Tibial artery (tissue), 4 donors: ENCODE results near the gene VSNL1.

Experiments used
- DNase-seq, 2 donors: peaks; one replicate each; pipeline ENCODE4 v3.0.0-alpha.2; 2019
- H3K27ac ChIP-seq, 2 donors: fragments of 200-600 bp; sonication (generic) in 1 of 2; 1 replicate in 1 of 2; 2 replicates in 1 of 2; pipeline ENCODE4 v1.5.1; 2018 to 2019; ENCODE audit warnings: mild to moderate bottlenecking in 1 of 2
- H3K27me3 ChIP-seq, 2 donors: fragments of 200-600 bp; sonication (generic) in 1 of 2; one replicate each; pipeline versions ENCODE4 v1.5.1 to v1.6.0; 2016 to 2019
- H3K36me3 ChIP-seq, 3 donors: fragments of 200-600 bp; sonication (generic) in 2 of 3; one replicate each; pipeline ENCODE4 v1.5.1; 2016 to 2019; ENCODE audit warnings: mild to moderate bottlenecking in 2 of 3
- H3K4me1 ChIP-seq, 4 donors: fragments of 200-600 bp; sonication (generic) in 2 of 4; 1 replicate in 3 of 4; 2 replicates in 1 of 4; pipeline ENCODE4 v1.5.1; 2016 to 2019
- H3K4me3 ChIP-seq, 2 donors: fragments of 200-600 bp; sonication (generic) in 1 of 2; 1 replicate in 1 of 2; 2 replicates in 1 of 2; pipeline ENCODE4 v1.5.1; 2018 to 2019; ENCODE audit warnings: mild to moderate bottlenecking in 2 of 2
- H3K9me3 ChIP-seq, 3 donors: fragments of 200-600 bp; sonication (generic) in 1 of 3; one replicate each; pipeline ENCODE4 v1.5.1; 2016 to 2019
- intact Hi-C: fragments of 100-400 bp; cut with DNase I; formaldehyde crosslinking; loops from one replicate; pipeline ENCODE4 v1.15.0; 2023; ENCODE audit warnings: low total_unique reads
- TF ChIP-seq, protein P1 (sequence below), 2 experiments: fragments of 200-600 bp in 1 of 2; fragments of 450-650 bp in 1 of 2; IDR thresholded peaks; one replicate each; pipeline ENCODE4 v1.5.1; 2017 to 2019; ENCODE audit warnings: antibody characterized with exemption in 2 of 2, mild to moderate bottlenecking in 1 of 2, moderate library complexity in 1 of 2

VSNL1 gene

DNA sequence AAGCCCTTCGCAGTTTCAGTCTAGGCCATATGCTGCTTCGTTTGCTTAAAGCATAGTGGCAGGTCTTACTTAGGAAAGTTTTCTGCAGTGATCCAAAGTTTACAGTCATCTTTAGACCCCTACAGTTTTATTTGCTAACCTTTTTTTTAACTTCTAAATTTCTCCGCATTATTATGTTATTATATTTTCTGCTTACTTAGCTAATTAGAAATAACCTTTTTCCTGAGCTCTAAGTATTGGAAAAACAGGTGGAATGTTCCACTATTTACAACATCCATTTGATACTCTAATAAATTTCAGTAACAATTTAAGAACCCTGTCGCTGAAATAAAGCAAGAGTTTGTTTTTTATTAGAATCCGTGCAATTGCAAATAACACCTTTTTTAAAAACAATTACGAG is 18.2 kb upstream of the VSNL1 start:
- no peaks in the 10 kb centered on the region for H3K27me3 ChIP-seq
- no peak overlapping the region for H3K27ac ChIP-seq
- TF ChIP-seq, protein P1, sequence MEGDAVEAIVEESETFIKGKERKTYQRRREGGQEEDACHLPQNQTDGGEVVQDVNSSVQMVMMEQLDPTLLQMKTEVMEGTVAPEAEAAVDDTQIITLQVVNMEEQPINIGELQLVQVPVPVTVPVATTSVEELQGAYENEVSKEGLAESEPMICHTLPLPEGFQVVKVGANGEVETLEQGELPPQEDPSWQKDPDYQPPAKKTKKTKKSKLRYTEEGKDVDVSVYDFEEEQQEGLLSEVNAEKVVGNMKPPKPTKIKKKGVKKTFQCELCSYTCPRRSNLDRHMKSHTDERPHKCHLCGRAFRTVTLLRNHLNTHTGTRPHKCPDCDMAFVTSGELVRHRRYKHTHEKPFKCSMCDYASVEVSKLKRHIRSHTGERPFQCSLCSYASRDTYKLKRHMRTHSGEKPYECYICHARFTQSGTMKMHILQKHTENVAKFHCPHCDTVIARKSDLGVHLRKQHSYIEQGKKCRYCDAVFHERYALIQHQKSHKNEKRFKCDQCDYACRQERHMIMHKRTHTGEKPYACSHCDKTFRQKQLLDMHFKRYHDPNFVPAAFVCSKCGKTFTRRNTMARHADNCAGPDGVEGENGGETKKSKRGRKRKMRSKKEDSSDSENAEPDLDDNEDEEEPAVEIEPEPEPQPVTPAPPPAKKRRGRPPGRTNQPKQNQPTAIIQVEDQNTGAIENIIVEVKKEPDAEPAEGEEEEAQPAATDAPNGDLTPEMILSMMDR (IDR thresholded peaks at IDR 0.05) = no peak
- H3K4me3 ChIP-seq = no peak overlapping the region
- H3K9me3 ChIP-seq = no peaks in the 10 kb centered on the region
- H3K36me3 ChIP-seq = no peaks in the 10 kb centered on the region
- intact Hi-C loops = no loop called here
- peaks cover 0 to 8% (median 3%) of the 10 kb centered on the region in 4 donors for H3K4me1 ChIP-seq
- DNase-seq = no peak

DNA sequence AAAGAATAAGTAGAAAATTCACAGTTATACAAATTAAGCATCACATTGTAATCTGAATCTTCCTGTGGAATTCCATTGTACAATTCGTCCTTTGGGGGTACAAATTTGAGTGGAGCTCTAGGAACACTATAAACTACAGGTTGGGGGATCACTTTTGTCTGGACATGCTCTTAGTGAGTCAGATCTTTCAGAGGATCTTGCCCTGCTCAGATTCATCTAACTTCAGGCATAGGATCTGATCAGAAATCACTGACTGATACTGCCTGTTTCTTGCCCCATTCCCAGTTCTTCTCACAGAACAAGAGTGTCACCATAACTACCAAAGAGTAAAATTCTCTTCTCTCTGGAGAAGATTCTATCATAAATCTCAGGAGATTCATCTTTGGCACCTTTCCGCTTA is 10.7 kb upstream of the VSNL1 start:
- Histone ChIP-seq H3K4me1 (no peaks in the 10 kb centered on the region), H3K36me3 (no peaks in the 10 kb centered on the region), H3K27ac (no peak overlapping the region), H3K9me3 (no peaks in the 10 kb centered on the region), H3K27me3 (peaks cover 0 to 4% of the 10 kb centered on the region in 2 donors), H3K4me3 (no peak overlapping the region)
- TF ChIP-seq, protein P1 (IDR thresholded peaks at IDR 0.05) = no peak
- no peak for DNase-seq
- intact Hi-C loops = no loop called here

DNA sequence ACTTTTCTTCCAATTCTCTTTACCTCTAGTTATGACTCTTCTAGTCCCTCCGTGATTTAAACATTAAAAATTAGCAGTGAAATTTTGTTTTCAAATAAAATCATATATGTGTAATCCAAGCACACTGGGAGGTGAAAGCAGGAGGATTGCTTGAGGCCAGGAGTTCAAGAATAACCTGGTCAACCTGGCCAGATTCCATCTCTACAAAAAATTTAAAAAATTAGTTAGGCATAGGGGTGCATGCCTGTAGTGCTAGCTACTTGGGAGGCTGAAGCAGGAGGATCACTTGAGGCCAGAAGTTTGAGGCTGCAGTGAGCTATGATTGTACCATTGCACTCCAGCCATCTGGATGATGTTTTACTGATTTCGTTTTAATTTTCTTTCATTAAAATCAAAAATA is 7.0 kb upstream of the VSNL1 start:
- TF ChIP-seq, protein P1 (IDR thresholded peaks at IDR 0.05) = no peak
- intact Hi-C loops = no loop called here

DNA sequence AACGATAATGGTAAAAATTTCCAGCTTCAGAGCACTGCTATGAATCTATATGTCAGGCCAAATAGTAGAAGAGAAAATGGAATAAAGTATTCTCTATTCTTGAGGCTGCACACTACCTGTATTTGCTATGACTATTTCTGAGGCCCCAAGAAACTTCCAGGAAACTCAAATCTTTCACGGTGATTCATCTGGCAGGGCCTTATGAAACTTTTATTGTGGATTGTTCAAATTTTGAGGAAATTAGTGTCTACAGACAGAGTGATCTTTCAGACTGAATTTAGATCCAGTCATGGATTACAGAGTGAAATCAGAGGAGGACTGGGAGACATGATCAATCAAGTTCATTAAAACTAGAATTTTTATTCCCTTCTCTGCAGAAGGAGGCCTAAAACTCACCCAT is 4.1 kb upstream of the VSNL1 start:
- TF ChIP-seq, protein P1 (IDR thresholded peaks at IDR 0.05) = no peak
- intact Hi-C loops = no loop called here
- peaks cover 0 to 7% of the 10 kb centered on the region in 2 donors for H3K27me3 ChIP-seq

More for the DNA sequence above, 7.0 kb upstream of the VSNL1 start:
- DNase-seq = no peak
- Histone ChIP-seq H3K27me3 (peaks cover 0 to 6% of the 10 kb centered on the region in 2 donors), H3K27ac (no peak overlapping the region), H3K4me3 (no peak overlapping the region), H3K4me1 (peaks cover 0 to 5% (median 1%) of the 10 kb centered on the region in 4 donors), H3K36me3 (no peaks in the 10 kb centered on the region), H3K9me3 (no peaks in the 10 kb centered on the region)

DNA sequence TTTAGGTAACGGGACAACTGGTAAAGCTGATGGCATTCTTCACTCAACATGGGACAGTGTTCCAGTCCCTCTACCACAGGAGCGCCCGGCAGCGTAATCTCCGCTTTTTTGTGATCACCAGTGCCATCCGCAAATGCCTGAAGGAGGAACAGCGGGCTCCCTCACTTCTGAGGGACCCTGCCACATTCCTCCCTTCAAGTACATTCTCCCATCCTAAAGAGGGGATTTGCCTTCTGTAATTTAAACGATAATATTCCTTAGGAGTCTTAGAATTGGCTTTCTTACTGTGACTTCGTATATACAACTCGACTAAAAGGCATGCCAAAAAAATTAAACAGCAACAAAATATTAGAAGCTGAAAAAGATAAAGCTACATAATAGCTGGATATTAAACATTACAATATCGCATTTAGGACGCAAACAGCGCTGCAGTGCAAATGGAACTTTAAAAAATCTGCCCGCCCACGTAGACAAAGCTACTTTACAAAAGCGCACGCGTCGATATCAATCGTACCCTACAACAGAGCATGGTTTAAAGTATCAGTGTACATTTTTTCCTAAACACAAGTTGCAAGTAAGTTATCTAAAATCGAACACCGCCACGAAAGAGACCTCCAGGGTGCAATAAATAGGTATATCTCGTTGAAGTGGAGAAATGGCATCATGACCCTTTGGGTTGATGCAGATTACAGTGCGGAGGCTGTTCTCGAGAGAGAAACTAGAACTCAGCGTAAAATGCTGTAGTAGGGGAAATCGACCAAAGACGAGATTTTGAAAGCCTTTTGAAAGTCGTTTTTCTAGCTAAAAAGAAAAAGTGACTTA is 2.3 kb upstream of the VSNL1 start:
- intact Hi-C loops = no loop called here
- peak overlapping the region; percentile 61 to 77 for H3K27ac ChIP-seq

More for the DNA sequence above, 4.1 kb upstream of the VSNL1 start:
- Histone ChIP-seq H3K9me3 (no peaks in the 10 kb centered on the region), H3K27ac (no peak overlapping the region), H3K4me3 (no peak overlapping the region), H3K4me1 (peaks cover 0 to 31% (median 11%) of the 10 kb centered on the region in 4 donors), H3K36me3 (no peaks in the 10 kb centered on the region)
- DNase-seq = no peak

More for the DNA sequence above, 2.3 kb upstream of the VSNL1 start:
- Histone ChIP-seq H3K4me1 (peaks cover 0 to 34% (median 14%) of the 10 kb centered on the region in 4 donors), H3K4me3 (peak overlapping the region; percentile 52 to 62), H3K27me3 (peaks cover 0 to 5% of the 10 kb centered on the region in 2 donors), H3K9me3 (no peaks in the 10 kb centered on the region), H3K36me3 (no peaks in the 10 kb centered on the region)
- DNase-seq = no peak
- TF ChIP-seq, protein P1 (IDR thresholded peaks at IDR 0.05) = no peak
